GM12878 (cell line): ENCODE data around the gene IL27RA. TPM values are rescaled to one million over a fixed set of nuclear protein-coding genes. Genes with fewer than 3 reads are reported as not detected.

Experiments
- ATAC-seq: fragments of 200-7000 bp; cut with Tn5 transposase; 3 replicates; pipeline ENCODE4 v1.9.1; 2020; ENCODE audit warnings: mild to moderate bottlenecking, moderate library complexity
- BruUV-seq: library from RNA; stranded (reverse); fragments of 400-500 nt; replicated peaks from 2 replicates; lab custom pipeline; 2021; lab: Mats Ljungman, UMichigan
- CTCF ChIA-PET: fragments of 300-600 bp; sonication (Branson Sonifier 250); formaldehyde crosslinking; extraction: SDS; loops from one replicate; lab custom pipeline; 2021; ENCODE audit warnings: inconsistent platforms; lab: Yijun Ruan, JAX
- POLR2A ChIA-PET: fragments of 350-600 bp; formaldehyde crosslinking; extraction: SDS; loops from one replicate; lab custom pipeline; 2021; ENCODE audit warnings: inconsistent platforms; lab: Charles Lee
- RAD21 ChIA-PET: fragments of 300-600 bp; sonication (Branson Sonifier 250); formaldehyde crosslinking; loops from one replicate; lab custom pipeline; 2023; ENCODE audit warnings: antibody characterized with exemption; ENCODE audit not compliant: unreplicated experiment; lab: Charles Lee
- SMC1A ChIA-PET: fragments of 300-600 bp; sonication (Branson Sonifier 250); formaldehyde crosslinking; loops from one replicate; lab custom pipeline; 2023; ENCODE audit not compliant: unreplicated experiment, uncharacterized antibody; lab: Charles Lee
- DNase-seq: peaks from one replicate; pipeline ENCODE4 v3.0.0-alpha.2; 2011; ENCODE audit warnings: low read depth, low spot score
- FAIRE-seq: peaks from 3 replicates; lab custom pipeline; 2011; peaks lifted over from hg19 to GRCh38; lab: Jason Lieb, UNC
- H2AFZ ChIP-seq: 2 replicates; pipeline ENCODE4 v1.6.0; 2011; ENCODE audit warnings: low read depth, low read length, control low read depth; ENCODE audit not compliant: control insufficient read depth
- H3K27ac ChIP-seq: 2 replicates; pipeline ENCODE4 v1.5.1; 2011; ENCODE audit warnings: control low read depth; ENCODE audit not compliant: control insufficient read depth, insufficient read depth
- H3K27me3 ChIP-seq, 2 experiments: replicated peaks in 1 of 2; 2 replicates each; pipeline versions ENCODE4 v1.6.0 to v1.6.1; 2011; ENCODE audit warnings: low read length in 1 of 2; ENCODE audit not compliant: control insufficient read depth in 2 of 2, insufficient read depth in 2 of 2
- H3K36me3 ChIP-seq, 2 experiments: 2 replicates each; pipeline ENCODE4 v1.5.1; 2011; ENCODE audit warnings: low read length in 1 of 2; ENCODE audit not compliant: control insufficient read depth in 2 of 2, insufficient read depth in 2 of 2
- H3K4me1 ChIP-seq: 2 replicates; pipeline ENCODE4 v1.6.1; 2011; ENCODE audit warnings: mild to moderate bottlenecking, low read length, moderate library complexity, mixed read lengths; ENCODE audit not compliant: control insufficient read depth, insufficient read depth
- H3K4me2 ChIP-seq: 2 replicates; pipeline ENCODE4 v1.6.0; 2011; ENCODE audit warnings: control low read depth; ENCODE audit not compliant: control insufficient read depth, insufficient read depth
- H3K4me3 ChIP-seq: fragments of 200-600 bp; sonication (generic); 2 replicates; pipeline ENCODE4 v1.5.1; 2016
- H3K79me2 ChIP-seq: 2 replicates; pipeline ENCODE4 v1.6.0; 2011; ENCODE audit warnings: low read length; ENCODE audit not compliant: control insufficient read depth, insufficient read depth
- H3K9ac ChIP-seq: 2 replicates; pipeline ENCODE4 v1.8.0; 2011; ENCODE audit warnings: low read length, control low read depth, mixed read lengths; ENCODE audit not compliant: control insufficient read depth, insufficient read depth
- H3K9me3 ChIP-seq: replicated peaks from 3 replicates; pipeline ENCODE4 v1.5.1; 2011; ENCODE audit warnings: mild to moderate bottlenecking, low read length; ENCODE audit not compliant: control insufficient read depth, insufficient read depth
- H4K20me1 ChIP-seq: 2 replicates; pipeline ENCODE4 v1.6.0; 2011; ENCODE audit not compliant: control insufficient read depth, insufficient read depth
- CEBPZ ChIP-seq: fragments of 150-350 bp; IDR thresholded peaks from 2 replicates; pipeline ENCODE4 v1.6.1; 2016; ENCODE audit warnings: low read depth, low read length
- HDAC6 ChIP-seq: fragments of 200-600 bp; sonication (generic); IDR thresholded peaks from one replicate; pipeline ENCODE4 v1.8.0; 2017; ENCODE audit warnings: antibody characterized with exemption; ENCODE audit not compliant: unreplicated experiment
- MTA2 ChIP-seq: fragments of 450-650 bp; IDR thresholded peaks from 2 replicates; pipeline ENCODE4 v1.6.1; 2016; ENCODE audit warnings: low read depth, mild to moderate bottlenecking, moderate library complexity
- MXI1 ChIP-seq: fragments of 150-350 bp; IDR thresholded peaks from 2 replicates; pipeline ENCODE4 v1.6.1; 2011; ENCODE audit warnings: low read depth, mild to moderate bottlenecking, inconsistent platforms, low read length, improper control_type of control experiment
- MYC ChIP-seq: IDR thresholded peaks from 2 replicates; pipeline ENCODE4 v1.6.1; 2011; ENCODE audit warnings: mild to moderate bottlenecking, low read length, moderate library complexity, inconsistent platforms; ENCODE audit not compliant: insufficient read depth, insufficient replicate concordance, insufficient read length, severe bottlenecking
- NR2C1 ChIP-seq: fragments of 450-650 bp; IDR thresholded peaks from 2 replicates; pipeline ENCODE4 v1.6.1; 2017; ENCODE audit warnings: antibody characterized with exemption, mild to moderate bottlenecking, moderate library complexity
- SIX5 ChIP-seq: IDR thresholded peaks from 2 replicates; pipeline ENCODE4 v1.6.1; 2011; ENCODE audit warnings: mild to moderate bottlenecking, low read depth, low read length, moderate library complexity; ENCODE audit not compliant: severe bottlenecking
- SRF ChIP-seq, 2 experiments: IDR thresholded peaks; 2 replicates each; pipeline ENCODE4 v1.6.1; 2011; ENCODE audit warnings: low read depth in 2 of 2, low read length in 2 of 2, mild to moderate bottlenecking in 1 of 2, moderate library complexity in 1 of 2
- ZNF207 ChIP-seq: fragments of 450-650 bp; IDR thresholded peaks from 2 replicates; pipeline ENCODE4 v1.6.1; 2014; ENCODE audit warnings: antibody characterized with exemption, mild to moderate bottlenecking, borderline replicate concordance
- WGBS: methylation state at CpG from one replicate; pipeline ENCODE4 v1.1.6; 2016; ENCODE audit warnings: low lambda C conversion rate; ENCODE audit not compliant: insufficient replicate concordance, insufficient coverage; ENCODE audit errors: missing lambda C conversion rate; 5-methylcytosine and 5-hydroxymethylcytosine counted together
- in situ Hi-C: fragments of 300-500 bp; cut with MboI; formaldehyde crosslinking; loops from 9 replicates; pipeline ENCODE4 v1.14.3; 2018; ENCODE audit warnings: mixed read lengths
- intact Hi-C: fragments of 100-400 bp; cut with micrococcal nuclease; formaldehyde crosslinking; loops from one replicate; pipeline ENCODE4 v1.14.2; 2022; ENCODE audit not compliant: unreplicated experiment
- polyA plus RNA-seq, 11 experiments: library from polyadenylated mRNA; depleted of rRNA in 4 of 11; unstranded in 6 of 11; stranded (reverse) in 5 of 11; fragments of >200 nt; fragmentation: Nextera tagmentation in 4 of 11; fragmentation: Illumina TruSeq in 1 of 11; extraction: Ambion mirVana in 4 of 11; extraction: Trizol in 1 of 11; gene quantifications; 1 replicate in 1 of 11; 2 replicates in 10 of 11; pipeline versions ENCODE4 v1.2.1 to v1.2.3, GENCODE V29; 2011 to 2016; ENCODE audit warnings: inconsistent platforms in 2 of 11, missing spikeins in 2 of 11, low read depth in 1 of 11
- total RNA-seq, 4 experiments: library from RNA; depleted of rRNA in 3 of 4; stranded (reverse); fragments of >200 nt in 3 of 4; fragmentation: Illumina TruSeq in 1 of 4; extraction: Trizol in 1 of 4; gene quantifications; 2 replicates each; pipeline versions ENCODE4 v1.2.1 to v1.2.3, GENCODE V29; 2013 to 2021
- TF ChIP-seq, protein P1 (sequence below), 3 experiments: IDR thresholded peaks in 2 of 3; conservative IDR thresholded peaks in 1 of 3; 2 replicates each; pipeline ENCODE4 v1.5.1; 2011; ENCODE audit warnings: low read depth in 3 of 3, low read length in 3 of 3, mild to moderate bottlenecking in 3 of 3, control low read depth in 2 of 3, moderate library complexity in 2 of 3, inconsistent platforms in 1 of 3, mixed read lengths in 1 of 3; ENCODE audit not compliant: control insufficient read depth in 2 of 3, insufficient read depth in 1 of 3; ENCODE audit errors: extremely low read depth in 1 of 3

The IL27RA gene
- total and polyA plus RNA-seq, 10 of the 15 experiments (the other 5 are each of a cell fraction or from before 2014, with no cell fraction given) = 8.4 to 63.5 (median 41.2) TPM

- in situ Hi-C loops = no loop called here
- ChIA-PET CTCF (interaction anchor here (1.0 kb wide), 1 partner anchor 209 kb away, joined by 3 read pairs; no protein-coding TSS in a partner anchor), POLR2A (interaction anchor here (1.0 to 1.2 kb wide), 2 partner anchors 9 to 12 kb away, joined by 4 to 5 read pairs; no protein-coding TSS in a partner anchor)
- FAIRE-seq = no peak
- Histone ChIP-seq H3K4me2 (peak overlapping the region; percentile 85), H3K79me2 (peaks cover 6% of the 10 kb centered on the region), H3K27me3 (no peaks in the 10 kb centered on the region), H3K9me3 (peaks cover 2% of the 10 kb centered on the region; the same call in 1 of the 3 replicates), H4K20me1 (no peaks in the 10 kb centered on the region), H3K4me3 (peak overlapping the region; percentile 55), H2AFZ (peak overlapping the region; percentile 11), H3K9ac (peak overlapping the region; percentile 36; the same call in 1 of the 2 replicates), H3K27ac (no peak overlapping the region; the same call in 1 of the 2 replicates)
- no TSS peak for BruUV-seq
- 4% methylated on average over 16 of the region's 16 CpGs for WGBS
- intact Hi-C loops = no loop called here
- TF ChIP-seq ZNF207 (no peak), SRF (IDR thresholded peaks at IDR 0.05; ENCODE audit: low read depth in 2 of 2, low read length in 2 of 2) (no peak), CEBPZ (no peak), MYC (no peak), NR2C1 (no peak), HDAC6 (peak; percentile 76), MTA2 (no peak), SIX5 (no peak), MXI1 (0 out of 2 replicates have a peak, but pooled peaks have one; percentile 24)
- TF ChIP-seq, protein P1, sequence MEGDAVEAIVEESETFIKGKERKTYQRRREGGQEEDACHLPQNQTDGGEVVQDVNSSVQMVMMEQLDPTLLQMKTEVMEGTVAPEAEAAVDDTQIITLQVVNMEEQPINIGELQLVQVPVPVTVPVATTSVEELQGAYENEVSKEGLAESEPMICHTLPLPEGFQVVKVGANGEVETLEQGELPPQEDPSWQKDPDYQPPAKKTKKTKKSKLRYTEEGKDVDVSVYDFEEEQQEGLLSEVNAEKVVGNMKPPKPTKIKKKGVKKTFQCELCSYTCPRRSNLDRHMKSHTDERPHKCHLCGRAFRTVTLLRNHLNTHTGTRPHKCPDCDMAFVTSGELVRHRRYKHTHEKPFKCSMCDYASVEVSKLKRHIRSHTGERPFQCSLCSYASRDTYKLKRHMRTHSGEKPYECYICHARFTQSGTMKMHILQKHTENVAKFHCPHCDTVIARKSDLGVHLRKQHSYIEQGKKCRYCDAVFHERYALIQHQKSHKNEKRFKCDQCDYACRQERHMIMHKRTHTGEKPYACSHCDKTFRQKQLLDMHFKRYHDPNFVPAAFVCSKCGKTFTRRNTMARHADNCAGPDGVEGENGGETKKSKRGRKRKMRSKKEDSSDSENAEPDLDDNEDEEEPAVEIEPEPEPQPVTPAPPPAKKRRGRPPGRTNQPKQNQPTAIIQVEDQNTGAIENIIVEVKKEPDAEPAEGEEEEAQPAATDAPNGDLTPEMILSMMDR (IDR thresholded peaks at IDR 0.05 in 2 of 3, conservative IDR thresholded peaks at IDR 0.05 in 1 of 3; ENCODE audit: control insufficient read depth in 2 of 3, extremely low read depth in 1 of 3, insufficient read depth in 1 of 3, low read depth in 3 of 3, low read length in 3 of 3) = 0 out of 6 replicates have a peak, but pooled peaks of 1 of the 3 experiments have one; percentile 2
- TF ChIP-seq, all 136 proteins: peak for 3
- H3K4me1 ChIP-seq = peaks cover 7% of the 10 kb centered on the region; the same call in 1 of the 2 replicates
- ChIA-PET SMC1A (interaction anchor here (1.0 kb wide), 1 partner anchor 47 kb away, joined by 3 read pairs; the partner anchor contains the start of gene ASF1B), RAD21 (no interaction called here)
- no peak for DNase-seq
- ATAC-seq = no peak
- peaks cover 3 to 5% of the 10 kb centered on the region in 2 experiments; a peak in 3 of 4 replicates for H3K36me3 ChIP-seq
Measured at GRCh38 chr19:14089412-14089661, 57.8 kb downstream of the IL27RA start.
